ENCODE measurements around the gene SDF4. TPM values are rescaled to one million over a fixed set of nuclear protein-coding genes. Genes with fewer than 3 reads are reported as not detected.

The SDF4 gene
- total and polyA plus RNA-seq, 2 donors (not counting 1 experiment from before 2014, with no cell fraction given): 127 to 133 TPM

GRCh38 chr1:1220197-1220596, 11.6 kb downstream of the SDF4 start:
- no peak for TF ChIP-seq EZH2 (IDR thresholded peaks at IDR 0.05; ENCODE audit: low read length, missing control alignments)
- no peak for TF ChIP-seq CTCF (conservative IDR thresholded peaks at IDR 0.05 in 1 of 2, IDR thresholded peaks at IDR 0.05 in 1 of 2; ENCODE audit: low read depth in 1 of 2, low read length in 2 of 2)
- Histone ChIP-seq H3K4me2 (ENCODE audit: extremely low read depth, insufficient read depth, low read length) (no peak overlapping the region), H2AFZ (ENCODE audit: low read length) (no peak overlapping the region), H3K9me3 (ENCODE audit: control insufficient read depth, insufficient read depth, low read depth, low read length) (no peaks in the 10 kb centered on the region), H4K20me1 (ENCODE audit: control insufficient read depth, extremely low read depth, insufficient read depth, low read length) (no peaks in the 10 kb centered on the region), H3K4me3 (replicated peaks in 1 of 4; ENCODE audit: control extremely low read depth in 1 of 4, insufficient read depth in 1 of 4, low read depth in 3 of 4, low read length in 4 of 4) (no peak overlapping the region), H3K27me3 (ENCODE audit: control insufficient read depth, insufficient read depth, low read length) (no peaks in the 10 kb centered on the region), H3K4me1 (ENCODE audit: control insufficient read depth, extremely low read depth, insufficient read depth, low read length) (no peaks in the 10 kb centered on the region), H3K27ac (ENCODE audit: insufficient read depth, low read length) (no peak overlapping the region), H3K79me2 (ENCODE audit: control insufficient read depth, insufficient read depth, low read length) (peaks cover 8% of the 10 kb centered on the region), H3K36me3 (ENCODE audit: control insufficient read depth, insufficient read depth, low read length) (peaks cover 41% of the 10 kb centered on the region), H3K9ac (ENCODE audit: insufficient read depth, low read length) (no peak overlapping the region)
- DNase-seq (ENCODE audit: low read depth in 2 of 2): no peak

GRCh38 chr1:1219341-1219740, 12.5 kb downstream of the SDF4 start:
- Histone ChIP-seq H3K4me2 (ENCODE audit: extremely low read depth, insufficient read depth, low read length) (no peak overlapping the region), H3K4me1 (ENCODE audit: control insufficient read depth, extremely low read depth, insufficient read depth, low read length) (no peaks in the 10 kb centered on the region), H4K20me1 (ENCODE audit: control insufficient read depth, extremely low read depth, insufficient read depth, low read length) (no peaks in the 10 kb centered on the region), H3K27ac (ENCODE audit: insufficient read depth, low read length) (no peak overlapping the region), H3K4me3 (replicated peaks in 1 of 4; ENCODE audit: control extremely low read depth in 1 of 4, insufficient read depth in 1 of 4, low read depth in 3 of 4, low read length in 4 of 4) (no peak overlapping the region), H3K9me3 (ENCODE audit: control insufficient read depth, insufficient read depth, low read depth, low read length) (no peaks in the 10 kb centered on the region), H3K36me3 (ENCODE audit: control insufficient read depth, insufficient read depth, low read length) (peaks cover 39% of the 10 kb centered on the region), H3K9ac (ENCODE audit: insufficient read depth, low read length) (no peak overlapping the region), H3K79me2 (ENCODE audit: control insufficient read depth, insufficient read depth, low read length) (no peaks in the 10 kb centered on the region), H3K27me3 (ENCODE audit: control insufficient read depth, insufficient read depth, low read length) (no peaks in the 10 kb centered on the region), H2AFZ (ENCODE audit: low read length) (no peak overlapping the region)
- no peak for DNase-seq (ENCODE audit: low read depth in 2 of 2)
- no peak for TF ChIP-seq CTCF (conservative IDR thresholded peaks at IDR 0.05 in 1 of 2, IDR thresholded peaks at IDR 0.05 in 1 of 2; ENCODE audit: low read depth in 1 of 2, low read length in 2 of 2)
- no peak for TF ChIP-seq EZH2 (IDR thresholded peaks at IDR 0.05; ENCODE audit: low read length, missing control alignments)

- Histone ChIP-seq H3K36me3 (ENCODE audit: control insufficient read depth, insufficient read depth, low read length) (peaks cover 36% of the 10 kb centered on the region), H3K4me2 (ENCODE audit: extremely low read depth, insufficient read depth, low read length) (no peak overlapping the region), H2AFZ (ENCODE audit: low read length) (no peak overlapping the region), H3K27me3 (ENCODE audit: control insufficient read depth, insufficient read depth, low read length) (no peaks in the 10 kb centered on the region), H3K4me3 (replicated peaks in 1 of 4; ENCODE audit: control extremely low read depth in 1 of 4, insufficient read depth in 1 of 4, low read depth in 3 of 4, low read length in 4 of 4) (no peak overlapping the region), H3K27ac (ENCODE audit: insufficient read depth, low read length) (no peak overlapping the region), H3K79me2 (ENCODE audit: control insufficient read depth, insufficient read depth, low read length) (no peaks in the 10 kb centered on the region), H3K9ac (ENCODE audit: insufficient read depth, low read length) (no peak overlapping the region), H4K20me1 (ENCODE audit: control insufficient read depth, extremely low read depth, insufficient read depth, low read length) (no peaks in the 10 kb centered on the region), H3K9me3 (ENCODE audit: control insufficient read depth, insufficient read depth, low read depth, low read length) (no peaks in the 10 kb centered on the region), H3K4me1 (ENCODE audit: control insufficient read depth, extremely low read depth, insufficient read depth, low read length) (no peaks in the 10 kb centered on the region)
- no peak for TF ChIP-seq EZH2 (IDR thresholded peaks at IDR 0.05; ENCODE audit: low read length, missing control alignments)
- no peak for TF ChIP-seq CTCF (conservative IDR thresholded peaks at IDR 0.05 in 1 of 2, IDR thresholded peaks at IDR 0.05 in 1 of 2; ENCODE audit: low read depth in 1 of 2, low read length in 2 of 2)
- no peak for DNase-seq (ENCODE audit: low read depth in 2 of 2)
Measured at GRCh38 chr1:1218524-1219200, 13.1 kb downstream of the SDF4 start.

Data from fibroblast of lung (primary cell).